ENCODE data around the gene CCL16.

Gene CCL16

DNA sequence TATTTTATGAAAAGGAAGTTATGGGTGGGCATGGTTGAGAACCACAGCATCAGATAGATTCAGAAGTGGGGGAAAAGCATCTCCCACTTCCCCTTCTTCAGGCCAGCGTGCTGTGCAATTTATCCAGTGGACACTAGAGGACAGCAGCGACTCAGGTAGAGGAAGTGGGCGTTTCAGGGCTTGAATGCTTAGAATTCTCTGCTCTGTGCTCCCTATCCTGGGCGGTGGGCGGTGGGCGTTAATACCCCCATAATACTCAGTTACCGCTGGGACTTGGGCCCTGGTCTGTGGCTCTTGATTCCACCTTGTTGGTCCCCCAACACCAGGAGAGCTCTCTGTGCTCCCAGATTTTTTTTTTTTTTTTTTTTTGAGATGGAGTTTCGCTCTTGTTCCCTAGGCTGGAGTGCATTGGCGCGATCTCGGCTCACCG, 34.1 kb downstream of the CCL16 start:
- no peak for TF ChIP-seq EZH2phosphoT487 (IDR thresholded peaks at IDR 0.05; ENCODE audit: borderline replicate concordance)
- TF ChIP-seq, protein P1, sequence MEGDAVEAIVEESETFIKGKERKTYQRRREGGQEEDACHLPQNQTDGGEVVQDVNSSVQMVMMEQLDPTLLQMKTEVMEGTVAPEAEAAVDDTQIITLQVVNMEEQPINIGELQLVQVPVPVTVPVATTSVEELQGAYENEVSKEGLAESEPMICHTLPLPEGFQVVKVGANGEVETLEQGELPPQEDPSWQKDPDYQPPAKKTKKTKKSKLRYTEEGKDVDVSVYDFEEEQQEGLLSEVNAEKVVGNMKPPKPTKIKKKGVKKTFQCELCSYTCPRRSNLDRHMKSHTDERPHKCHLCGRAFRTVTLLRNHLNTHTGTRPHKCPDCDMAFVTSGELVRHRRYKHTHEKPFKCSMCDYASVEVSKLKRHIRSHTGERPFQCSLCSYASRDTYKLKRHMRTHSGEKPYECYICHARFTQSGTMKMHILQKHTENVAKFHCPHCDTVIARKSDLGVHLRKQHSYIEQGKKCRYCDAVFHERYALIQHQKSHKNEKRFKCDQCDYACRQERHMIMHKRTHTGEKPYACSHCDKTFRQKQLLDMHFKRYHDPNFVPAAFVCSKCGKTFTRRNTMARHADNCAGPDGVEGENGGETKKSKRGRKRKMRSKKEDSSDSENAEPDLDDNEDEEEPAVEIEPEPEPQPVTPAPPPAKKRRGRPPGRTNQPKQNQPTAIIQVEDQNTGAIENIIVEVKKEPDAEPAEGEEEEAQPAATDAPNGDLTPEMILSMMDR (conservative IDR thresholded peaks at IDR 0.05; ENCODE audit: low read length) = peak; percentile 80
- H2AFZ ChIP-seq (ENCODE audit: low read length) = peak overlapping the region; percentile 91
- H3K9me3 ChIP-seq (ENCODE audit: insufficient read depth, low read depth, low read length) = no peaks in the 10 kb centered on the region
- no peak overlapping the region for H3K9ac ChIP-seq (ENCODE audit: low read depth, low read length, poor library complexity, severe bottlenecking)
- peak overlapping the region; percentile 44 for H3K4me2 ChIP-seq (ENCODE audit: low read depth, low read length, poor library complexity, severe bottlenecking)
- peaks cover 15% of the 10 kb centered on the region for H3K4me1 ChIP-seq (ENCODE audit: insufficient read depth, low read length, poor library complexity, severe bottlenecking)
- no peaks in the 10 kb centered on the region for H3K79me2 ChIP-seq (ENCODE audit: insufficient read depth, low read length)
- peak overlapping the region; percentile 56 for H3K4me3 ChIP-seq (ENCODE audit: low read length, poor library complexity, severe bottlenecking)
- H3F3A ChIP-seq (ENCODE audit: low read depth) = no peaks in the 10 kb centered on the region
- H3K36me3 ChIP-seq (ENCODE audit: insufficient read depth, low read length) = no peaks in the 10 kb centered on the region
- H4K20me1 ChIP-seq (ENCODE audit: insufficient read depth, low read length, poor library complexity, severe bottlenecking) = no peaks in the 10 kb centered on the region
- H3K9me2 ChIP-seq (replicated peaks; ENCODE audit: low read depth, low read length) = no peaks in the 10 kb centered on the region
- no peaks in the 10 kb centered on the region for H3K27me3 ChIP-seq (ENCODE audit: insufficient read depth, low read length, poor library complexity, severe bottlenecking)

DNA sequence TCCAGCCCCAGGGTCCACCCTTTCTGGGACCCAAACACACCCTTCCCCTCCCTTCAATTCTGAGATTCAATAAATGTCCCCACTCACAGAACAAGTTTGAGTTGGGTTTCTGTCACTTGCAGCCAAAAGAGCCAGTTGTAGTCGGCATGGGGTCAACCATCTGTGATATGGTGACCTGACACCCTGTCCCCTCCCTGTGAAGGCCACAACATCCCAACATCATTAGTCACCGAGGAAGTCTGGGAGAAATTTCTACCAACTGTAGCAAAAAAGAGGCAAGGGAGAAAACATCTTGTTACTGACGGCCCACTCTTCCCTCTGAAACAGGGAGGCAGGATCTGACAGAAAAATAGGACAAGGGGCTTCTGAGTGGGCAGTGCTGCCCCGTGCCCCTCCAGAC, 37.1 kb downstream of the CCL16 start:
- H3K9me2 ChIP-seq (replicated peaks; ENCODE audit: low read depth, low read length) = no peaks in the 10 kb centered on the region
- H3K4me1 ChIP-seq (ENCODE audit: insufficient read depth, low read length, poor library complexity, severe bottlenecking) = peaks cover 15% of the 10 kb centered on the region
- no peak overlapping the region for H3K9ac ChIP-seq (ENCODE audit: low read depth, low read length, poor library complexity, severe bottlenecking)
- peak overlapping the region; percentile 42; the same call in 1 of the 2 replicates for H2AFZ ChIP-seq (ENCODE audit: low read length)
- TF ChIP-seq, protein P1 (conservative IDR thresholded peaks at IDR 0.05; ENCODE audit: low read length) = no peak
- no peak for TF ChIP-seq EZH2phosphoT487 (IDR thresholded peaks at IDR 0.05; ENCODE audit: borderline replicate concordance)
- H3K79me2 ChIP-seq (ENCODE audit: insufficient read depth, low read length) = no peaks in the 10 kb centered on the region
- H3K36me3 ChIP-seq (ENCODE audit: insufficient read depth, low read length) = no peaks in the 10 kb centered on the region
- no peaks in the 10 kb centered on the region for H4K20me1 ChIP-seq (ENCODE audit: insufficient read depth, low read length, poor library complexity, severe bottlenecking)
- H3K4me2 ChIP-seq (ENCODE audit: low read depth, low read length, poor library complexity, severe bottlenecking) = no peak overlapping the region
- no peaks in the 10 kb centered on the region for H3K9me3 ChIP-seq (ENCODE audit: insufficient read depth, low read depth, low read length)
- no peak overlapping the region for H3K4me3 ChIP-seq (ENCODE audit: low read length, poor library complexity, severe bottlenecking)
- no peaks in the 10 kb centered on the region for H3K27me3 ChIP-seq (ENCODE audit: insufficient read depth, low read length, poor library complexity, severe bottlenecking)
- H3F3A ChIP-seq (ENCODE audit: low read depth) = no peaks in the 10 kb centered on the region

DNA sequence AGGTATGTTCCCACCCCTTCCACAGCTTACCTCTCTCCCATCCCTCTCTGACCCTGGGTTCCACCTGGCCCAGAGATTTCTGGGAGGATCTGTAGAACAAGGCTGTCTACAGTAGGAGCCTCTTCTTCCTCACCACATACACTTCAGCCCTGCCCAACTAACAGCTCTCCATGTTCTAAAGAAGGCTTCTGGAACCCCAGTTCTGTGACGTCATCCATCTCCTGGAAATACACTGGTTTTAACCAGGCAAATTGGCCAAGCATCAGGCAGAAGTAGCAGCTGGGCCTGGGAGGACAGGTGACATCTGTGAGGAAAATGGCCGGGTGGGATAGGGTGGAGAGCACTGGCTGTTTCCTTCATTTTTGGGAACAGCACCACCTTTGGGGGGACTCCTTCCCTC, 37.8 kb downstream of the CCL16 start, which contains the start of gene LYZL6:
Gene LYZL6, minus strand, starts transcription at position 177 of the 400 bp plus-strand sequence. CDS start 4,357 bp downstream, outside the sequence.
- peak within 1 kb of the TSS; percentile 42; the same call in 1 of the 2 replicates for H2AFZ ChIP-seq (ENCODE audit: low read length)
- H3K9ac ChIP-seq (ENCODE audit: low read depth, low read length, poor library complexity, severe bottlenecking) = no peak within 1 kb of the TSS
- no peaks in the 10 kb centered on the region for H3K36me3 ChIP-seq (ENCODE audit: insufficient read depth, low read length)
- H3K79me2 ChIP-seq (ENCODE audit: insufficient read depth, low read length) = no peaks in the 10 kb centered on the region
- no peaks in the 10 kb centered on the region for H3K9me3 ChIP-seq (ENCODE audit: insufficient read depth, low read depth, low read length)
- no peak within 1 kb of the TSS for H3K4me2 ChIP-seq (ENCODE audit: low read depth, low read length, poor library complexity, severe bottlenecking)
- TF ChIP-seq, protein P1 (conservative IDR thresholded peaks at IDR 0.05; ENCODE audit: low read length) = no peak
- no peak for TF ChIP-seq EZH2phosphoT487 (IDR thresholded peaks at IDR 0.05; ENCODE audit: borderline replicate concordance)
- no peak within 1 kb of the TSS for H3K4me3 ChIP-seq (ENCODE audit: low read length, poor library complexity, severe bottlenecking)
- no peaks in the 10 kb centered on the region for H3K27me3 ChIP-seq (ENCODE audit: insufficient read depth, low read length, poor library complexity, severe bottlenecking)
- H4K20me1 ChIP-seq (ENCODE audit: insufficient read depth, low read length, poor library complexity, severe bottlenecking) = no peaks in the 10 kb centered on the region
- no peaks in the 10 kb centered on the region for H3K9me2 ChIP-seq (replicated peaks; ENCODE audit: low read depth, low read length)
- peaks cover 15% of the 10 kb centered on the region for H3K4me1 ChIP-seq (ENCODE audit: insufficient read depth, low read length, poor library complexity, severe bottlenecking)
- no peaks in the 10 kb centered on the region for H3F3A ChIP-seq (ENCODE audit: low read depth)
